Urinary bladder (tissue), 4 donors: ENCODE measurements around the gene HINT1. TPM values are rescaled to one million over a fixed set of nuclear protein-coding genes. Genes with fewer than 3 reads are reported as not detected.

Experiments used
- DNase-seq: peaks from one replicate; pipeline ENCODE4 v3.0.0-alpha.2; 2015; ENCODE audit errors: extremely low spot score
- H3K27ac ChIP-seq: one replicate; pipeline ENCODE4 v1.5.1; 2013; ENCODE audit warnings: low read depth, mild to moderate bottlenecking, moderate library complexity
- H3K36me3 ChIP-seq: one replicate; pipeline ENCODE4 v1.6.1; 2013; ENCODE audit warnings: mild to moderate bottlenecking, moderate library complexity; ENCODE audit not compliant: insufficient read depth
- H3K4me1 ChIP-seq: one replicate; pipeline ENCODE4 v1.6.1; 2013; ENCODE audit warnings: mild to moderate bottlenecking, moderate library complexity; ENCODE audit not compliant: insufficient read depth
- H3K4me3 ChIP-seq: one replicate; pipeline ENCODE4 v1.5.1; 2013; ENCODE audit warnings: low read depth, low read length
- WGBS: extraction: QIAGEN DNeasy Blood & Tissue Kit; methylation state at CpG from one replicate; pipeline ENCODE4 v1.1.7; 2013; 5-methylcytosine and 5-hydroxymethylcytosine counted together
- polyA plus RNA-seq: library from polyadenylated mRNA; stranded (reverse); fragments of 200-250 nt; gene quantifications from one replicate; pipeline ENCODE4 v1.2.3, GENCODE V29; 2013
- total RNA-seq: library from RNA; depleted of rRNA; stranded (reverse); fragments of >200 nt; gene quantifications from one replicate; pipeline ENCODE4 v1.2.3, GENCODE V29; 2014
- donor health status: healthy with polysubstance abuse.
- donor health status: healthy.

HINT1 gene
- total and polyA plus RNA-seq, 2 donors = 111 to 239 TPM

GRCh38 chr5:131114754-131115153, 50.3 kb downstream of the HINT1 start:
- 59% methylated on average over 2 of the region's 2 CpGs for WGBS
- H3K36me3 ChIP-seq = no peaks in the 10 kb centered on the region
- no peak for DNase-seq
- H3K4me1 ChIP-seq = no peaks in the 10 kb centered on the region
- H3K4me3 ChIP-seq = no peak overlapping the region
- H3K27ac ChIP-seq = no peak overlapping the region

- no peak for DNase-seq
- 85% methylated on average over 13 of the region's 13 CpGs for WGBS
- H3K27ac ChIP-seq = no peak overlapping the region
Measured at GRCh38 chr5:131112424-131112823, 52.6 kb downstream of the HINT1 start.

DNA sequence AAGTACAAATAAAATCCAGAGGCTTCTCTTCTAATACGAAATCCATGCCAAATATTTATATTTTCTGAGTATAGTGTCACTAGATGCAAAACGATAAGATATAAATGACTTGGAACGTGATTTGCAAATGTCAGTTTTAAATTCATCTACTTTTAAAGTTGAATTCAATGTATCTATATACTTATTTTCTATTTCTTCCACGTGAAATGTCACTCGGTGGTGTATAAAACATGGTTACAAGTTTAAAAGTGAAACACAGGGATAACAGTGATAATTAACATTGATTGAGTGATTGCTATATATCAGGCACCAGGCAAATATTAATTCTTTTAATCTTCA, 54.8 kb downstream of the HINT1 start:
- Histone ChIP-seq H3K27ac (no peak overlapping the region), H3K36me3 (no peaks in the 10 kb centered on the region), H3K4me1 (no peaks in the 10 kb centered on the region), H3K4me3 (no peak overlapping the region)
- DNase-seq = no peak
- WGBS = 26% methylated on average over 5 of the region's 5 CpGs

More at GRCh38 chr5:131112424-131112823, 52.6 kb downstream of the HINT1 start:
- H3K4me1 ChIP-seq = no peaks in the 10 kb centered on the region
- H3K36me3 ChIP-seq = no peaks in the 10 kb centered on the region
- H3K4me3 ChIP-seq = no peak overlapping the region

- DNase-seq = no peak
- no peaks in the 10 kb centered on the region for H3K4me1 ChIP-seq
- no peak overlapping the region for H3K27ac ChIP-seq
- H3K4me3 ChIP-seq = no peak overlapping the region
- WGBS = 38% methylated on average over 2 of the region's 2 CpGs
- H3K36me3 ChIP-seq = no peaks in the 10 kb centered on the region
Measured at GRCh38 chr5:131109540-131110255, 55.4 kb downstream of the HINT1 start.

Other genes starting within 250 kb of the HINT1 start
- 24.1 TPM for gene LYRM7, start 5.7 kb upstream of the HINT1 start, total RNA-seq
- gene LYRM7, start 5.7 kb upstream of the HINT1 start, polyA plus RNA-seq = 6.7 TPM
- gene CDC42SE2, start 98.8 kb upstream of the HINT1 start, total RNA-seq = 45.5 TPM
- 18.6 TPM for gene CDC42SE2, start 98.8 kb upstream of the HINT1 start, polyA plus RNA-seq